Superior temporal gyrus (tissue), 1 donor: ENCODE data around the gene LARP4.
"Not testable (repeated sequence)": the region's sequence is repeated elsewhere in the genome, so short reads cannot be mapped to it uniquely, and the experiment has no call there.

Source experiments
- DNase-seq: peaks from one replicate; pipeline ENCODE4 v3.0.0-alpha.2; 2016; ENCODE audit errors: extremely low spot score

LARP4 gene

DNA sequence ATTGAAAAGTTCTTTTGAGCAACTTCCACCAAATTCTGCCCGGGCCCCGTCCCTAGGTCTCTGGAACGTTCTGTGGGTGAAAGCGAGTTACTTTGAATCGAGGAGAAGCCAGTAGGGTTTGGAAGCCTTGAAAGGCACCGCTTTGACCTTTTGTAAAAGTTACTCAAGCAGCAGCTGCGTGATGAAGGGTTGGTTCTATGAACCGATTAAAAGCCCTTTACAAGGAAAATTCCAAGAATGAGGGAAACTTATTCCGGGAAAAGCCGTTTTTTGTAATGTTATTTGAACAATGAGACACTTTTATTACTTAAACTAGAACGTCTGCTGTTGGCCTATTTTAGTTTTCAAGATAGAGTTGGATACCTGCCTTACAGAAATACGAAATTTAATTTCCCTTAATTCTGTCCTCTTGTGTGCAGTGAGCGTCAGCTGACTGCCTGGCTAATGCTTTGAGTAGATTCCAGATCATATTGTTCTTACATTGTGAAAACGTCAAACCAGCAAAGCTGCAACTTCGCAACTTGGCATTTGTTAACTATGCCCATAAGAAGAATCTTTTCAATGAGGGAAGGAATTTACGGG lies 906 bp downstream of the LARP4 start:
- peak; percentile 67 for DNase-seq

- no peak for DNase-seq
These were observed 1.7 kb downstream of the LARP4 start for GRCh38 chr12:50402264-50403000.

- DNase-seq = no peak
These were observed 2.3 kb downstream of the LARP4 start for GRCh38 chr12:50403001-50403440.

DNA sequence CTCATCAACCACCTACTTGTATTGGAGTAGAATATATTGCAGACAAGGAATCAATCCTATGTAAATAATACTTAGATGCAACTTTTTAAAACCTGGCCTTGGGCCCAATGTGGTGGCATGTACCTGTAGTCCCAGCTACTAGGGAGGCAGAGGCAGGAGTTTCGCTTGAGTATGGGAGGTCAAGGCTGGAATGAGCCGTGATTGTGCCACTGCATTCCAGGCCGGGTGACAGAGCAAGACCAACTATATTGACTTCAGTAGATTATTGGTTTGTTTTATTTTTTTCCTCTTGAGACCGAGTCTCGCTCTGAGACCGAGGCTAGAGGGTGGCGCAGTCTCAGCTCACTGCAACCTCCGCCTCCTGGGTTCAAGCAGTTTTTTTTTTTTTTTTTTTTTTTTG lies 3.6 kb downstream of the LARP4 start:
- DNase-seq = no peak

DNA sequence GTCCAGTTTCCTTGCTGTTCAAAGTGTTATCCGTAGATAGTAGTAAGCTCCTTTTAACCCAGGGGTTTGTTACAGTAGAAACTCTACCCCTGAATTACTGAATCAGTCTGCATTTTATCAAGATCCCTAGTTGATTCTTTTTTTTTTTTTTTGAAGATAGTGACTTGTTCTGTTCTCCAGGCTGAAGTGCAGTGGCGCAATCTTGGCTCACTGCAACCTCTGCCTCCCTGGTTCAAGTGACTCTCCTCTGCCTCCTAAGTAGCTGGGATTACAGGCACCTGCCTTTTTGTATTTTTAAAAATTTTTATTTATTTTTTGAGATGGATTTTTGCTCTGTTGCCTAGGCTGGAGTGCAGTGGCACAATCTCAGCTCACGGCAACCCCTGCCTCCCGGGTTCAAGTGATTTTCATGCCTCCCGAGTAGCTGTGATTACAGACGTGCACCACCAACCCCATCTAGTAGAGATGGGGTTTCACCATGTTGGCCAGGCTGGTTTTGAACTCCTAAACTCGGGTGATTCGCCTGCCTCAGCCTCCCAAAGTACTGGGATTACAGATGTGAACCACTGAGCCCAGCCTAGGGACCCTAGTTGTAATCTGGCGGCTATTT lies 10.5 kb downstream of the LARP4 start:
- DNase-seq = no peak

GRCh38 chr12:50415899-50416479 lies 15.3 kb downstream of the LARP4 start:
- DNase-seq = no peak

DNA sequence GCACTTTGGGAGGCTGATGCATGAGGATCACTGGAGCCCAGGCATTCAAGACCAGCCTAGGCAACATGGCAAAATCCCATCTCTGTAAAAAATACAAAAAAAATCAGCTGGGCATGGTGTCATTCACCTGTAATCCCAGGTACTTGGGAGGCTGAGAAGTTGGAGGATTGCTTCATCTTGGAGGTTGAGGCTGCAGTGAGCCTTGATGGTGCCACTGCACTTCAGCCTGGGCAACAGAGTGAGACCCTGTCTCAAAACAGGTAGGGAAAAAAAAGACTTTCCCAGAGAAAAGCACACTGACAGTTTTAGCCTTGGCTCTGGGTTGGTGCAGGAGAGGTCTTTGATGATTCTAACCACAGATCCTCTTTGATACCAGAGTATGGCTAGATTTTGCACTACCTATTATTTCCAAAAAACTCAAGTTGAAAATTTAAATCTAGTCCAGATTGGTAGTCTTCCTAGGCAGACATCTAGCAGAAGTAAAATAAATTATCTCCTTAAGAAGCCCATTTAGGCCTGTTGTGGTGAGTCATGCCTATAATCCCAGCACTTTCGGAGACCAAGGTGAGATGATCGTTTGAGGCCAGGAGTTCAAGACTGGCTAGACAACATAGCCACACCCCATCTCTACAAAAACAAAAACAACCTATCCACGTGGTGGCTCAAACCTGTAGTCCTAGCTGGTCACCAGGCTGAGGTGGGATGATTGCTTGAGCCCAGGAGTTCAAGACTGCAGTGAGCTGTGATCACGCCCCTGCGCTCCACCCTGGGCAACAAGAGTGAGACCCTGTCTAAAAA lies 18.6 kb downstream of the LARP4 start:
- no peak for DNase-seq

GRCh38 chr12:50422855-50423254 lies 22.2 kb downstream of the LARP4 start:
- DNase-seq = not testable (repeated sequence)

DNA sequence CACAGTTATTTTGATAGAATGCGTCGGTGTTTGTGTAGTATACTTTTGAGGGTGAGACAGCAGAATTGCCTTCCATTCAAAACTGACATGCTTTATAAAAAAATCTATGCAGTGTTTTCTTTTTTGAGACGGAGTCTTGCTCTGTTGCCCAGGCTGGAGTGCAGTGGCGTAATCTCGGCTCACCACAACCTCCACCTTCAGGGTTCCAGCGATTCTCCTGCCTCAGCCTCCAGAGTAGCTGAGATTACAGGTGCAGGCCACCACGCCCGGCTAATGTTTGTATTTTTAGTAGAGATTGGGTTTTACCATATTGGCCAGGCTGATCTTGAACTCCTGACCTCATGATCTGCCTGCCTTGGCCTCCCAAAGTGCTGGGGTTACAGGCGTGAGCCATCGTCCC lies 22.7 kb downstream of the LARP4 start:
- DNase-seq = not testable (repeated sequence)

GRCh38 chr12:50425589-50426258 lies 25.0 kb downstream of the LARP4 start:
- DNase-seq = no peak

- not testable (repeated sequence) for DNase-seq
These were observed 31.0 kb downstream of the LARP4 start for GRCh38 chr12:50431656-50432055.

GRCh38 chr12:50440288-50440687 lies 39.6 kb downstream of the LARP4 start:
- no peak for DNase-seq

DNA sequence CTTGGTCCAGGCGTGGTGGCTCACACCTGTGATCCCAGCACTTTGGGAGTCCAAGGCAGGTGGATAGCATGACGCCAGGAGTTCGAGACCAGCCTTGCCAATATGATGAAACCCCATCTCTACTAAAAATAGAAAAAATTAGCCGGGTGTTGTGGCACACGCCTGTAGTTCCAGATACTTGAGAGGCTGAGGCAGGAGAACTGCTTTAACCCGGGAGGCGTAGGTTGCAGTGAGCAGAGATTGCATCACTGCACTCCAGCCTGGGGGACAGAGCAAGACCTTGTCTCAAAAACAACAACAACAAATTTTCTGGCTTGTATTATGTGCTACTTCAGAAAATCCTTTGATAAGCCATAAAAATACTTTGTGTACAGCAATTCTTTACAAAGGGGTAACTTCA lies 41.1 kb downstream of the LARP4 start:
- DNase-seq = no peak

- DNase-seq = no peak
These were observed 41.7 kb downstream of the LARP4 start for GRCh38 chr12:50442178-50442908.

GRCh38 chr12:50449671-50450070 lies 49.0 kb downstream of the LARP4 start:
- DNase-seq = not testable (repeated sequence)

DNA sequence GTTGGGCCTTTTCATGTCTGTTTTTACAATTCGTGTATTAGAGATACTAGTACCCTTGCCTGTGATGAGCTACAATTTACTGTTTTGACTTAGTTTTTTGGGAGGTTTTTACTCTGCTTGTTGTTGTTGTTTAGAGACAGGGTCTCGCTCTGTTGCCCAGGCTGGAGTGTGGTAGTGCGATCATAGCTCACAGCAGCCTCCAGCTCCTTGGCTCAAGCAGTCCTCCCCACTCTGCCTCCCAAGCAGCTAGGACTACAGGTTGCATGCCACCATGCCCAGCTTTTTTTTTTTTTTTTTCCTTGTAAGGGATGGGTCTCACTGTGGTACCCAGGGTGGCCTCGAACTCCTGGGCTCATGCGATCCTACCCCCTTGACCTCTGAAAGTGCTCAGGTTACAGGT lies 52.1 kb downstream of the LARP4 start:
- DNase-seq = no peak

GRCh38 chr12:50453872-50454271 lies 53.2 kb downstream of the LARP4 start:
- no peak for DNase-seq

DNA sequence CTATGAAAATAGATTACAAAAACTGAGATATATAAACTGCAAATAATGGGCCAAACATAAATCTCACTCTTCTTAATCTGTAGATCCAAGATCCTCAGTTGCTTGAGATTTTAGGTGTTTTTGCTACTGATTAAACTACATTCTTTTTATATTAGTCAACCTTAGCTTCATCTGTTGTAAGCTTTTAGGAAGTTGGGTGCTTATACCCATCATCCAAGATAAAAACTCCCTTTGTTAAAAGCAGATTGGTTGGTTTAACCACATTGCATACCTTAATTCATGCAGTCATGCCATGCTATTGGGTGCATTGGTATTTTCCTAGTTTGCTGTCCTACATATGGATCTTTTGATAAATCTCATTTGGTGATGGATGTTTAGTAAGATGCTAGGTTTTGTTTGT lies 57.9 kb downstream of the LARP4 start:
- no peak for DNase-seq

DNA sequence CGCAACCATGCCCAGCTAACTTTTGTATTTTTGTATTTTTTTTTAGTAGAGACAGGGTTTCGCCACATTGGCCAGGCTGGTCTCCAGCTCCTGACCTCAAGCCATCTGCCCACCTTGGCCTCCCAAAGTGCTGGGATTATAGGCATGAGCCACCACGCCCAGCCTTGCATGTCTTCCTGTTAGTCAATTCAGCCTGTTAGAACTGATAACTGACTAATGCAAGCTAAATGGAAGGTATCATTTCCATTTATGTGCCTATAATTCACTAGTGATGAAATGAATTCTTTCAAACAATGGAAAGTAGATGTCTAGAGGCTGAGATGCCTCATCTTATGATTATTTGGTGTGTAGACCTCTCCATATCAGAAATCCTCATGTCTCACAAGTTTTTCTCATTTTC lies 66.8 kb downstream of the LARP4 start:
- no peak for DNase-seq

- no peak for DNase-seq
These were observed 76.7 kb downstream of the LARP4 start for GRCh38 chr12:50477241-50477832.
